Brain microvascular endothelial cell (primary cell): ENCODE data around the gene CD4.

Experiments
- DNase-seq: peaks from one replicate; pipeline ENCODE4 v3.0.0-alpha.2; 2020
- H3K27ac ChIP-seq: fragments of 250-450 bp; sonication (Bioruptor Pico); 2 replicates; pipeline ENCODE4 v1.5.1; 2020; ENCODE audit warnings: mild to moderate bottlenecking, moderate library complexity
- H3K27me3 ChIP-seq: fragments of 250-450 bp; sonication (Bioruptor Pico); replicated peaks from 2 replicates; pipeline ENCODE4 v1.5.1; 2020; ENCODE audit warnings: mild to moderate bottlenecking
- H3K36me3 ChIP-seq: fragments of 250-450 bp; sonication (Bioruptor Pico); replicated peaks from 2 replicates; pipeline ENCODE4 v1.5.1; 2020; ENCODE audit warnings: mild to moderate bottlenecking
- H3K4me3 ChIP-seq: 2 replicates; pipeline ENCODE4 v1.5.1; 2011; ENCODE audit warnings: low read depth, mild to moderate bottlenecking, control low read depth, low read length, moderate library complexity
- CTCF ChIP-seq: IDR thresholded peaks from 2 replicates; pipeline ENCODE4 v1.5.1; 2011; ENCODE audit warnings: low read depth, mild to moderate bottlenecking, moderate library complexity, low read length, control low read depth, inconsistent platforms; ENCODE audit errors: missing control alignments
- in situ Hi-C: cut with HindIII; loops from 2 replicates; pipeline ENCODE4 v1.10.0; 2017; ENCODE audit warnings: low sequenced_read_pairs, low pct_ligation_motif_present

Gene CD4

DNA sequence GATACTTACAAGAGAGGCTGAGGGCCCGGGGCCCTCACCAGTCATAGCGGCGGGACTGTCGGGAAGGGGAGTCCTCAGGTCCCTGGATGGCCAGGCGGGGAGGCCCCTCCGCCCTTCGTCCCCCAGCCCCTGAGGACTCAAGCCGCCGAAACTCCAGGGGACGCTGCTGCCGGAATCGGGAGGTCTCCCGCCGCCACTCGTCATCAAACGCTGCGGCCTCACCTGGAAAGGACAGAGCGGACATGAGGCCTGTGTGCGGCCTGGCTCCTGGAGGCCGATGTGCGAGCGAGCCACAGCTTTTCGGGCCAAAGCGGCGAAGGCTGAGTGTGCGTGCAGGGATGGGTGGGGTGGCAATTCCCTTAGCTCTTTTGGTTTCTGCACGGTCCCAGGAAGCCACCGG, 40.6 kb upstream of the CD4 start:
- Histone ChIP-seq H3K27ac (no peak overlapping the region), H3K36me3 (peaks cover 55% of the 10 kb centered on the region), H3K27me3 (no peaks in the 10 kb centered on the region), H3K4me3 (no peak overlapping the region)
- no peak for TF ChIP-seq CTCF
- in situ Hi-C loops = no loop called here
- no peak for DNase-seq

GRCh38 chr12:6750506-6750905, 38.8 kb upstream of the CD4 start:
- Histone ChIP-seq H3K4me3 (no peak overlapping the region), H3K27me3 (no peaks in the 10 kb centered on the region), H3K36me3 (peaks cover 53% of the 10 kb centered on the region), H3K27ac (no peak overlapping the region)
- no peak for TF ChIP-seq CTCF
- no peak for DNase-seq
- in situ Hi-C loops = no loop called here

GRCh38 chr12:6751767-6752166, 37.6 kb upstream of the CD4 start:
- Histone ChIP-seq H3K27me3 (no peaks in the 10 kb centered on the region), H3K27ac (no peak overlapping the region), H3K4me3 (peak overlapping the region; percentile 91), H3K36me3 (peaks cover 49% of the 10 kb centered on the region)
- in situ Hi-C loops = no loop called here
- no peak for TF ChIP-seq CTCF
- DNase-seq = no peak

- peak; percentile 74 for TF ChIP-seq CTCF
- Histone ChIP-seq H3K4me3 (peak overlapping the region; percentile 91), H3K36me3 (peaks cover 44% of the 10 kb centered on the region), H3K27ac (peak overlapping the region; percentile 91), H3K27me3 (no peaks in the 10 kb centered on the region)
- in situ Hi-C loops = no loop called here
- peak; percentile 51 for DNase-seq
Measured at GRCh38 chr12:6752167-6752920, 37.0 kb upstream of the CD4 start.

DNA sequence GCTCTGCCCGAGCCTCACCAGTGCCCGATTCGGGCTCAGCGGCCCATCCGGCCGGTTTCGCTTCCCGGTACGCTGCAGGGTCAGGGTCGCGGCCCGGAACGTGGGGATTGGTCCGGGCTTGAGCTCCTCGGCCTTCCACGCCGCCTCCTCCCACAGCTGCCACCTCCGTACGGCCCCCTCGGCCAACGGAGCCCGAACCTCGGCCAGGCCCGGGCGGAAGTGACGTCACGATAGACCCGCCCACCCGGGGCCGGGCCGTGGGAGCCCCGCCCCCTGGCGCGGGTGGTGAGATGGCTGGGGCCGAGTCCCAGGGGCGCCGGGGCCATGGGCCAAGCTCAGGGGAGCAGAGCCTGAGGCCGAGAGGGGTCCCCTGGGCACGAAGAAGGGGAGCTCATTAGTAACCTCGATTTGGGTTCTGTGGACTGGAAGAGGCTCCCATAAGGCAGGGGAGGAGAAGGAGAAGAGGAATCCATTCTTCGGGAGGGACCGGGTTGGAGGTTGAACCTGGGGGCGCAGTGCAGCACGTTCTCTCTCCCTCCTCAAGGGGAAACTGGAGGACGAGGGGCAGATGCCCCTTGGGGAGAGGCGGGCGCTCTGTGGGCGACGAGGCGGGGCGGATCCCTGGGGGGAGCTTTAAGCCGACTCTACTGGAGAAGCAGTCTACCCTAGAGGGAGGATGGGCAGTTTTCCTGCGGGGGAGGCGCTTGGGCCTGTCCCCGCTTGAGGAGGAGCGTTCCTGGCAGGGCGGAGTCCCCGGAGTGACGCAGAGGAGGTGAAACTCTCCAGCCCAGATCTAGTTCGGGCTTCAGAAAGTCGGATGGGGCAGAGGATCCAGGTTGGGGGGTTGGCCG, 36.2 kb upstream of the CD4 start, which contains the start of gene MLF2:
Gene MLF2 (minus strand): TSS at position 221 of the 851 bp plus-strand sequence. CDS start 807 bp downstream, outside the sequence.
- Histone ChIP-seq H3K4me3 (peak within 1 kb of the TSS; percentile 91), H3K36me3 (peaks cover 36% of the 10 kb centered on the region), H3K27ac (peak within 1 kb of the TSS; percentile 91), H3K27me3 (no peaks in the 10 kb centered on the region)
- TF ChIP-seq CTCF = peak; percentile 99
- in situ Hi-C loops = no loop called here
- DNase-seq = peak; percentile 98
